ENCODE data around the gene MDN1.
"Not testable (repeated sequence)": the region's sequence is repeated elsewhere in the genome, so short reads cannot be mapped to it uniquely, and the experiment has no call there.

Gene MDN1, protein sequence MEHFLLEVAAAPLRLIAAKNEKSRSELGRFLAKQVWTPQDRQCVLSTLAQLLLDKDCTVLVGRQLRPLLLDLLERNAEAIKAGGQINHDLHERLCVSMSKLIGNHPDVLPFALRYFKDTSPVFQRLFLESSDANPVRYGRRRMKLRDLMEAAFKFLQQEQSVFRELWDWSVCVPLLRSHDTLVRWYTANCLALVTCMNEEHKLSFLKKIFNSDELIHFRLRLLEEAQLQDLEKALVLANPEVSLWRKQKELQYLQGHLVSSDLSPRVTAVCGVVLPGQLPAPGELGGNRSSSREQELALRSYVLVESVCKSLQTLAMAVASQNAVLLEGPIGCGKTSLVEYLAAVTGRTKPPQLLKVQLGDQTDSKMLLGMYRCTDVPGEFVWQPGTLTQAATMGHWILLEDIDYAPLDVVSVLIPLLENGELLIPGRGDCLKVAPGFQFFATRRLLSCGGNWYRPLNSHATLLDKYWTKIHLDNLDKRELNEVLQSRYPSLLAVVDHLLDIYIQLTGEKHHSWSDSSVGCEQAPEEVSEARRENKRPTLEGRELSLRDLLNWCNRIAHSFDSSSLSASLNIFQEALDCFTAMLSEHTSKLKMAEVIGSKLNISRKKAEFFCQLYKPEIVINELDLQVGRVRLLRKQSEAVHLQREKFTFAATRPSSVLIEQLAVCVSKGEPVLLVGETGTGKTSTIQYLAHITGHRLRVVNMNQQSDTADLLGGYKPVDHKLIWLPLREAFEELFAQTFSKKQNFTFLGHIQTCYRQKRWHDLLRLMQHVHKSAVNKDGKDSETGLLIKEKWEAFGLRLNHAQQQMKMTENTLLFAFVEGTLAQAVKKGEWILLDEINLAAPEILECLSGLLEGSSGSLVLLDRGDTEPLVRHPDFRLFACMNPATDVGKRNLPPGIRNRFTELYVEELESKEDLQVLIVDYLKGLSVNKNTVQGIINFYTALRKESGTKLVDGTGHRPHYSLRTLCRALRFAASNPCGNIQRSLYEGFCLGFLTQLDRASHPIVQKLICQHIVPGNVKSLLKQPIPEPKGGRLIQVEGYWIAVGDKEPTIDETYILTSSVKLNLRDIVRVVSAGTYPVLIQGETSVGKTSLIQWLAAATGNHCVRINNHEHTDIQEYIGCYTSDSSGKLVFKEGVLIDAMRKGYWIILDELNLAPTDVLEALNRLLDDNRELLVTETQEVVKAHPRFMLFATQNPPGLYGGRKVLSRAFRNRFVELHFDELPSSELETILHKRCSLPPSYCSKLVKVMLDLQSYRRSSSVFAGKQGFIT (N-terminal part only)

DNA sequence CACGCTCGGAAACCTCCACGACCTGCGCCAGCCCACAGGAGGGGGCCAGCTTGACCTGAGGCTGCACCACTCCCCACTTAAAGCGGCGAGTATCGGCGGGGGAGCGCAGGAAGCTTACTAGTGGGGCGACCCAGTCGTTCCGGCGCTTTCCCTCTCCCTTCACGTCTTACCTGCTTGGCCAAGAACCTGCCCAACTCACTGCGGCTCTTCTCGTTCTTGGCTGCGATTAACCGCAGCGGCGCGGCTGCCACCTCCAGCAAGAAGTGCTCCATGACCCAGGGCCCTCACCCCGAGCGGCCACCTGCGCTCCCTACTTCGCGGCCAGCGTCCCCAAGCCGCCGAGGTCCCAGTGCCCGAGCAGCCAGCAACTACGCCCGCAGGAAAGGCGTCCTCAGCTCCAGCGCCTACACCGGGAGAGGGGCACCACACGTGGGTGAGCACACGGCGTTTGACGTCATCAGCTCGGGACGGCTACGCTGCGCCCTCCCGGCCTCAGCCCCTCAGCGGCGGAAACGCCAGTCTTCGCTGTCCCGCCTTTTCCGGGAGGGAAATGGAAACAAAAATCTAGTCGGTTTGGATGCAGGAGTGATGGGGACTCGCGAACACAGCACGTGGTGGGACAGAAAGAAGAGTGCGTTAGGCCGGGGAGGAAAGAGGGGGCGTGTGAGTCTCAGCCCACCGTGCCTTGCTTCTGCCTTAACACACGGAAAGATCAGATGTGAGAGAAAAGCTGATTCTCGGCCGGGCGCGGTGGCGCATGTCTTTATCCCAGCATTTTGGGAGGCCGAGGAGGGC lies at the start of gene MDN1:
MDN1 (minus strand) TSS at position 459 of the 795 bp plus-strand sequence; CDS start at position 272, 187 bp downstream.
- peak; percentile 91 for DNase-seq (ENCODE audit: low read depth)

DNA sequence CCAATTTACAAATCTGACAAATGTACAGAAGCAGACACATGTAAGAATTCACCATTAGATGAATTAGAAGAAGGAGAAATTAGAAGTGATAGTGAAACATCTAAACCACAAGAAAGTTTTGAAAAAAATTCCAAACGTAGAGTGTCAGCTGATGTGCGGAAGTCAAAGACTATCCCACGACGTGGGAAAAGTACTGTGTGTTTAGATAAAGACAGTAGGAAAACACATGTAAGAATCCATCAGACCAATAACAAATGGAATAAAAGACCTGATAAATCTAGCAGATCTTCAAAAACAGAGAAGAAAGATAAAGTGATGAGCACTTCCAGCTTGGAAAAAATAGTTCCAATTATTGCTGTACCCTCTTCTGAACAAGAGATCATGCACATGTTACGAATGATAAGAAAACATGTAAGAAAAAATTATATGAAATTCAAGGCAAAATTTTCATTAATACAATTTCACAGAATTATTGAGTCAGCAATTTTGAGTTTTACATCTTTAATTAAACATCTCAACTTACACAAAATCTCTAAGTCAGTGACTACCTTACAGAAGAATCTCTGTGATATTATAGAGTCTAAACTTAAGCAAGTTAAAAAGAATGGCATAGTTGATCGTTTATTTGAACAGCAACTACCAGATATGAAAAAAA lies 46.6 kb upstream of the MDN1 start:
- DNase-seq (ENCODE audit: low read depth): no peak

DNA sequence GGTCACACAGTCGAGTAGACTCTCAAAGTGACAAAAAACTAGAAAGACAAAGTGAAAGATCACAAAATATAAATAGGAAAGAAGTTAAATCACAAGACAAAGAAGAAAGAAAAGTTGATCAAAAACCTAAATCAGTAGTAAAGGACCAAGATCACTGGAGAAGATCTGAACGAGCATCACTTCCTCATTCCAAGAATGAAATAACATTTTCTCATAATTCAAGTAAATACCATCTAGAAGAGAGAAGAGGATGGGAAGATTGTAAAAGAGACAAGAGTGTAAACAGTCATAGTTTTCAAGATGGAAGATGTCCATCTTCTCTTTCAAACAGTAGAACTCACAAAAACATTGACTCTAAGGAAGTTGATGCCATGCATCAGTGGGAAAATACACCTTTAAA lies 43.1 kb upstream of the MDN1 start:
- no peak for DNase-seq (ENCODE audit: low read depth)

DNA sequence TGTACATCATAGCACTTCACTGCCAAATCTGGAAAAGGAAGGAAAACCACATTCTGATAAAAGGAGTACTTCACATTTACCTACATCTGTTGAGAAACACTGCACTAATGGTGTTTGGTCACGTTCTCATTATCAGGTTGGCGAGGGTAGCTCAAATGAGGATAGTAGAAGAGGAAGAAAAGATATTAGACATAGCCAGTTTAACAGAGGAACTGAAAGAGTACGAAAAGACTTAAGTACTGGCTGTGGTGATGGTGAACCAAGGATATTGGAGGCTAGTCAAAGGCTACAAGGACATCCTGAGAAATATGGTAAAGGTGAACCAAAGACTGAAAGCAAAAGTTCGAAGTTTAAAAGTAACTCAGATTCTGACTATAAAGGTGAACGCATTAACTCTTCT lies 42.7 kb upstream of the MDN1 start:
- no peak for DNase-seq (ENCODE audit: low read depth)

DNA sequence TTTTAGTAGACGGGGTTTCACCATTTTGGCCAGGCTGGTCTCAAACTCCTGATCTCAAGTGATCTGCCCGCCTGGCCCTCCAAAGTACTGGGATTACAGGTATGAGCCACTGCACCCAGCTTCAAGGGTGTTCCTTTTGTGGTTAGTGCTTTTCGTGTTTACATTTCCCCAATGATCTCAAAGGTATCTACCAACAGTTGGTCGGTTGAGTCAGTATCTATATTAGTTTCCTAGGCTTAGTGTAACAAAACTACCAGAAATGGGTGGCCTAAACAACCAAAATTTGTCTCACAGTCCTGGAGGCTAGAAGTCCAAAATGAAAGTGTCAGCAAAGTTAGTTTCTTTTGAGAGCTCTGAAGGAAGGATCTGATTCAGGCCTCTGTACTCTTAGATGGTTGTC lies 40.1 kb upstream of the MDN1 start:
- DNase-seq (ENCODE audit: low read depth): no peak

DNA sequence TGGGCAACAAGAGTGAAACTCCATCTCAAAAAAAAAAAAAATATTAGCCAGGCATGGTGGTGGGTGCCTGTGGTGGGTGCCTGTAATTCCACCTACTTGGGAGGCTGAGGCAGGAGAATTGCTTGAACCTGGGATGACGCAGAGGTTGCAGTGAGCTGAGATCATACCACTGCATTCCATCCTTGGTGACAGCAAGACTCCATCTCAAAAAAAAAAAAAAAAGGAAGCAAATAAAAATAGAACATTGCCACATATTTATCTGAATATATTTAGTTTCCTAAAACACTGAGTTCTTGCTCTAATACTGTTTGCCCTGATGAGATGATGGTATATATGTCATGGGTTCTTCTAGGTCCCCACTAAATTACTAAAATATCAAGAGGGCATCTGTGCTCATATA lies 38.4 kb upstream of the MDN1 start:
- DNase-seq (ENCODE audit: low read depth): no peak

DNA sequence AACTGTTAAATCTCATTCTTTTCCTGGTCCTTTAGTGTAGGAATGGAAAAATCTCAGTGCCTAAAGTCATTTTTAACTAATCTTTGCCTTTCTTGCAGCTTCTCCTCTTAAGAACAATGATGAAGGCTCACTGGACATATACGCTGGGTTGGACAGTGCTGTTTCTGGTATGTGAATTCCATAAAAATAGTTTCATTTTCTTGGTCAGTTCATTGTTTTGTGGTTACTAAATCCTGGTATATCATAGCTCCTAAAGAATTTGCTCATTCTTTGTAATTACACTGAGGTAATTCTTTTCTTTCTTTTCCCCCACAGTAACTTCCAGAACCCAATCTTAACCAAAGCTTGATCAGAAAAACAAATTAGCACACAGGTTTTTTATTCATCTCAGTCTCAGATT lies 33.5 kb upstream of the MDN1 start:
- no peak for DNase-seq (ENCODE audit: low read depth)

DNA sequence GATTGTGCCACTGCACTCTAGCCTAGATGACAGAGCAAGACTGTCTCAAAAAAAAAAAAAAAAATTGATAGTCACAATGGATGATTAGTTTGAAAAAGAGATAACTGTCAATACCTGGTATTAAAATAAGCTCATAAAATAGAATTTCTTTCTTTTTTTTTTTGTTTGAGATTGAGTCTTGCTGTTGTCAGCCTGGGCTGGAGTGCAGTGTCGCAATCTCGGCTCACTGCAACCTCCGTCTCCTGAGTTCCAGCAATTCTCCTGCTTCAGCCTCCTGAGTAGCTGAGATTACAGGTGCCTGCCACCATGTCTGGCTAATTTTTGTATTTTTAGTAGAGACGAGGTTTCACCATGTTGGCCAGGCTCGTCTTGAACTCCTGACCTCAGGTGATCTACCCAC lies 27.9 kb upstream of the MDN1 start:
- DNase-seq (ENCODE audit: low read depth): not testable (repeated sequence)

DNA sequence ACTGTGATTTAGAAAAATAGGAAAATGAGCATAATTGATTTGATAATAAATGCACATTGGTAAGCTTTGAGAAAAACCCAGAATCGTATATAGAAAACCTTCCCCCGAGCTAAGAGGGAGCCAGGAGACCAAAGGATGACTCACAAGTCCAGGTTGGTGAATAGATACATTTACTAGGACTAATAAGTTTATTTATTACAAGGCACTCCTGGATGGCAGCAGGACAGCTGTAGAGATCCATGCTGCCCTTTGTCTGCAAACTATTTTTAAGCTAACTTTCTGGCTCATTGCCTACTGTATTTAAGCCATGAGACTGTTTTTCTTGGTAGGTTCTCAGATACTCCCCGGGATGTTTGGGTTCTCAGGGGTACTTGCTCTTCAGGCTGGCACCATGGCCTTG lies 23.5 kb upstream of the MDN1 start:
- peak; percentile 13 for DNase-seq (ENCODE audit: low read depth)

DNA sequence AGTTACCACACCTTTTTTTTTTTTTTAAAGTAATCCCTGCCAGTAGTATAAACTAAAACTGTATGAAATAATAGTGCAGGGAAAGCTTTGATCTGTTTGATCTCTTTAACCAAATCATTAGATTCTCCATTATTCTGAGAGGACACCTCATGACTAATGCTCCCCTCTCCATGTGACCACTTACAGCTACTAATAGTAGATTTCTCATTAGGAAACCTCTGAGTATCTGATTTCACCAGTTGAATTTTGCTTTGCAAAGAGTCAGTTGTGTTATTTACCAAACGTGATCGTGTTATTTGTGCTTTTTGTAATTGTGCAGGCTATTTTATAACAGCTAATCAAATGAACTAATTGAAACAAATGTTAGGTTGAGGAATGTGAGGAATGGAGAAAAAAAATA lies 22.6 kb upstream of the MDN1 start:
- DNase-seq (ENCODE audit: low read depth): peak; percentile 13

DNA sequence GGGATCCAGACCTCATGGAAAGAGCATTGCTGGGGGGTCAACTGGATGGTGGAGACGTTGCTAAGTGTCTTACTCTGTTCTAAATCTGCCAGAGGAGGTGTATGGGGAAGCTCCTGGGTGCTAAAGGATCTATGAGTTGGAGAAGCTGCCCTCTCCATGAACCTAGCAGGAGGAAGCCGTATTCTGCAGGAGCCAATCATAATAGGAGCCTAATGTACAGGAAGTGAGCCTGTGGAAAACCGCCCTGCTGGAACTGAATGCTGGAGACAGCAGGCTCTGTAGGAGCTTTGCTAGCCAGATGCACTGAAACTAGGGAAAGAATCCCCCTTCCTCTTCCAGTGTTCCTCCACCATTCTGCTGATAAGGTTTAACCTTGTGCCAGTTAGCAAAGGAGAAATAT lies 20.9 kb upstream of the MDN1 start:
- no peak for DNase-seq (ENCODE audit: low read depth)

DNA sequence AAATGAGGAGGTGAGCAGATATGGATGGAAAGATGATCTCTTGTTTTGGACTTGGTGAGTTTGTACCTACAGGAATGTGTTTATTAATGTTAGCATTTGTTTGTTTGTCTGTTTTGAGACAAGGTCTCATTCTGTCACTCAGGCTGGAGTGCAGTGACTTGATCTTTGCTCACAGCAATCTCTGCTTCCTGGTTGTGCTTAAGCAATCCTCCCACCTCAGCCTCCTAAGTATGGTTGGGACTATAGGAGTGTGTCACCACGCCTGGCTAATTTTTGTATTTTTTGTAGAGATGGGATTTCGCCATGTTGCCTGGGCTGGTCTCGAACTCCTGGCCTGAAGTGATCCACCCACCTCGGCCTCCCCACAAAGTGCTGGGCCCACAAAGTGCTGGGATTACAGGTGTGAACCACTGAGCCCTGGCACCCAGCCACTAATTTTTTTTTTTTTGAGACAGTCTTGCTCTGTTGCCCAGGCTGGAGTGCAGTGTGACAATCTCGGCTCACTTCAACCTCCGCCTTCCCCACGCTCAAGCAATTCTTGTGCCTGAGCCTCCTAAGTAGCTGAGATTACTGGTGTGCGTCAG lies 17.1 kb upstream of the MDN1 start:
- no peak for DNase-seq (ENCODE audit: low read depth)

DNA sequence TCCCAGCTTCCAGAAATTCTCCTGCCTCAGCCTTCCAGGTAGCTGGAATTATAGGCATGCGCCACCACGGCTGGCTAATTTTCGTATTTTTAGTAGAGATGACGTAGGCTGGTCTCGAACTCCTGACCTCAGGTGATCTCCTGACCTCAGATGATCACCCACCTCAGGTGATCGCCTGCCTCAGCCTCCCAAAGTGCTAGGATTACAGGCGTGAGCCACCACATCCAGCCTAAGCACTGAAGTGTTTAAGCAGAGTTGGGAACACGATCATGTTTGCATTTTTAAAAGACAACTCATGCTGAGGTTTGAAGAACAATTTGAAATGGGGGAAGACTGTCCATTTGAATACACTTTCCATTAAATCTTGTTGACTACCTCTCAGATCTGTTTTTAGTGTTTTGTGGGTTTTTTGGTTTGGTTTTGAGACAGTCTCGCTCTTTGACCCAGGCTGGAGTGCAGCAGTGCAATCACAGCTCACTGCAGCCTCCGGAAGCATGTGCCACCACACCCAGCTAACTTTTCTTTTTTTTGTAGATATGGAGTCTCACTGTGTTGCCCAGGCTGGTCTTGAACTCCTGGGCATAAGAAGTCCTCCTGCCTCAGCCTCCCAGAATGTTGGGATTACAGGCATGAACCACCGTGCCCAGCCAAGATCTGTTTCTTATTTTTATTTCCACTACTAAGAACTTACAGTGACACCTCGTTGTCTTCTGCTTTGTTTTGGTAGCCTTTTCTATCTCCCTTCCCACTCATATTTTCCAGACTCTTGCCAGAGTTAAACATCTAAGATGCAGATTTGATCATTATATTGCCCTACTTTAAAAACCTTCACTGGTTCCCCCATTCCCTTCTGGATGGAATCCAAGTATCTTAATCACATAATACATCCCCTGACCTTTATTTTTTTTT lies 15.5 kb upstream of the MDN1 start:
- no peak for DNase-seq (ENCODE audit: low read depth)

DNA sequence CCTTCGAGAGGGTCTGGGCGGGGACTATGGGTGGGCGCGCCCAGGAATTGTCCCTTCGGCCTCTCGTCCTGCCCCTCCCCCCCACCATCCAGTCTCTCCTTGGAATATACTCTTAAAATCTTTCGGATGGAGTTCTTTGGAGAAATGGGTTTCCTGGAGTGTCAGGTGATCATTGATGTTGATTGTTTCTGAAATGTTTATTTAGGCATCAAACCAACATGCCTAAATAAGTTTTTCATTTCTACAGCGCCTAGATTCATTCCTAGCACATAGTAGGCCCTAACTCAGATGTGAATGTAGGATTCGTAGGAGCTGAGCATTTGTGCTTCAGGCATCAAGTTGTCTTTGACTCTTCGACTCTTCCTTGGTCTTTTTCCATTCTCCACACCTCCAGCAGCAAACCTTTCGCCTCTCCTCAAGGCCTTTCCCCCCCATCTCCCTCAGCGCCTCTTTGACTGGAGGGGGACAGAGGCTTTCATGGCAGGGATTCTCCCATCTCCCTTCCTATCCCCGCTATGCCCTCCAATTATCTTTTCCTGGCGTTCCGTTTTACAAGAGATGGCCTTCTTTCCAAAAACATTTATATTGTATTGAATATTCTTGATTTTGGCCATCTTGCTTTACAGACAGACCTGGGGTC lies 10.7 kb upstream of the MDN1 start:
- no peak for DNase-seq (ENCODE audit: low read depth)

DNA sequence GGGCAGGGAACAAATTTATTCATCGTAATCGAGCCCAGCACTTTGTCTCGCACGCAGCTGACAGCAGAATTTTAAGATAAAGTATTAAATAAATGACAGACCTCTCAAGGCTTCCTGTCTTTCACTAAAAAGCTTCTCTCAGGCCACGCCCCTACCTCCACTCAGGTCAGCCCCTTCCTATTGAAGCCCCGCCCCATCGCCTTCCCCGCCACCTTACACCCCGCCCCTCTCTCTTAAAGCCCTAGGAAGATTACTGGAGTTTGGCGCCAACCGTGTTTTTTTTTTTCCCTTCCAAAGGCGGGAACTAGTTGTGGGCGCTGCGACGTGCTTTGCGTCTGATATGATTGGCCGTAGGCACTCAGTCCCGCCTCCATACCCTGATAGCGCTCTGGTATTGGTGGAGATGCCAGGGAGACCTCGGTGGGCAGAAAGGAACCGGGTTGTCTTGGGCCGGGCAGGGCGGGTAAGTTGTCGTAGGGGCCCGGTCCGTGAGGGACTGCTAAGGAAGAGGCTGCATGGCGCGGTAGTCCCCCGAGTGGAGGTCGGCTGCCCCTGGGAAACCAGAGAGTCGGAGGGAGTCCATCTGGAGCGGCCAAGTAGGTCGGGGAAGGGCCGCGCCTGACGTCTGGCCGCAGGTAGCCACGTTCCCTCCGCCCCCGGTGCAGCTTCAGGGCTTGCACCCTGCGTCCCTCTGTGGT lies 10.0 kb upstream of the MDN1 start, which contains the start of gene CASP8AP2:
CASP8AP2 (plus strand) TSS at position 409 of the 698 bp plus-strand sequence.
- DNase-seq (ENCODE audit: low read depth): peak; percentile 98

DNA sequence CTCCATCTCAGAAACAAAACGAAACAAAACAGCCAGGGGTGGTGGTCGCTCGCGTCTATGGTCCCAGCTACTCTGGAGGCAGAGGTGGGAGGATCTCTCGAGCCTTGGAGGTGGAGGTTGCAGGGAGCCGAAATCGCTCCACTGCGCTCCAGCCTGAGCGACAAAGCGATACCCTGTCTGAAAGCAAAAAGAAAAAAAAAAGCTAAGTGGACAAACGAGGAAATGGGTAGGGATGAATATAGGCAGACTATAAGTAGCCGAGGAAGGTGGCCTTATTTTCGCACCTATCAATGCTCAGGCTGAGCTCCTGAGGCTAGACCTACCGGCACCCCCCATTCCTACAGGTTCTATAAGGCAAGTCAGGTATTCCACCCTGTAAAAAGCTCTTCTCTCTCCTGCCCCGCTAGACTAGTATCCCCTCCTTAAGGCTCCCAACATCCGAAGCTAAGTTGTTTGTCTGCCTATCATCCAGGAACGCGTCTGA lies 9.4 kb upstream of the MDN1 start:
- DNase-seq (ENCODE audit: low read depth): peak; percentile 12

DNA sequence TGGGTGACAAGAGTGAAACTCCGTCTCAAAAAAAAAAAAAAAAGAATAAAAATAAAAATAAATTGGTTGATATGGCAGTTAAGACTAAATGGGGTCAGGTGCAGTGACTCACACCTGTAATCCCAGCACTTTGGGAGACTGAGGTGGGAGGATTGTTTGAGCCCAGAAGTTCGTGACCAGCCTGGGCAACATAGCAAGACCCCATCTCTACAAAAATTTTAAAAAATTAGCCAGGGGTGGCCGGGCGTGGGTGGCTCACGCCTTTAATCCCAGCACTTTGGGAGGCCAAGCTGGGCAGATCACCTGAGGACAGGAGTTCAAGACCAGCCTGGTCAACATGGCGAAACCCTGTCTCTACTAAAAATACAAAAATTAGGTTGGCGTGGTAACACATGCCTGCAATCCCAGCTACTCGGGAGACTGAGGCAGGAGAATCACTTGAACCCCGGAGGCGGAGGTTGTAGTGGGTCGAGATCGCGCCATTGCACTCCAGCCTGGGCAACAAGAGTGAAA lies 8.9 kb upstream of the MDN1 start:
- not testable (repeated sequence) for DNase-seq (ENCODE audit: low read depth)

DNA sequence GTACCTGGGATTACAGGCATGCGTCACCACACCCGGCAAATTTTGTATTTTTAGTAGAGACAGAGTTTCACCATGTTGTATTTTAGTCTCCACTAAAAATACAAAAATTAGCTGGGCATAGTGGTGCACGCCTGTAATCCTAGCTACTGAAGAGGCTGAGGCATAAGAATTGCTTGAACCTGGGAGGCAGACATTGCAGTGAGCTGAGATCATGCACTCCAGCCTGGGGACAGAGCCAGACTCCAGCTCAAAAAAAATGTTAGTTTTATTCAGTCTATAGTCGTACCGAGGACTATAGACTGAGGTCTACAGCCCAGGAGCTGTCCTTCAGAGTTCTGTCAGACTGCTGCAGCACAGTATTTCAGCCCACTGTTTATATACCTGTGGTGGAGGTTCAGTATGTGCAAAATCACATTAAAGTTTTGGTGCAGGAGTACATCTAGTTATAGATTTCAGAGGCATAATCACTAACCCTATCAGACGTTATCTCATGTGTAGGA lies 6.5 kb upstream of the MDN1 start:
- DNase-seq (ENCODE audit: low read depth): peak; percentile 15
